ENCODE measurements around the gene TMEM132E. TPM values are rescaled to one million over a fixed set of nuclear protein-coding genes. Genes with fewer than 3 reads are reported as not detected.

The TMEM132E gene, protein sequence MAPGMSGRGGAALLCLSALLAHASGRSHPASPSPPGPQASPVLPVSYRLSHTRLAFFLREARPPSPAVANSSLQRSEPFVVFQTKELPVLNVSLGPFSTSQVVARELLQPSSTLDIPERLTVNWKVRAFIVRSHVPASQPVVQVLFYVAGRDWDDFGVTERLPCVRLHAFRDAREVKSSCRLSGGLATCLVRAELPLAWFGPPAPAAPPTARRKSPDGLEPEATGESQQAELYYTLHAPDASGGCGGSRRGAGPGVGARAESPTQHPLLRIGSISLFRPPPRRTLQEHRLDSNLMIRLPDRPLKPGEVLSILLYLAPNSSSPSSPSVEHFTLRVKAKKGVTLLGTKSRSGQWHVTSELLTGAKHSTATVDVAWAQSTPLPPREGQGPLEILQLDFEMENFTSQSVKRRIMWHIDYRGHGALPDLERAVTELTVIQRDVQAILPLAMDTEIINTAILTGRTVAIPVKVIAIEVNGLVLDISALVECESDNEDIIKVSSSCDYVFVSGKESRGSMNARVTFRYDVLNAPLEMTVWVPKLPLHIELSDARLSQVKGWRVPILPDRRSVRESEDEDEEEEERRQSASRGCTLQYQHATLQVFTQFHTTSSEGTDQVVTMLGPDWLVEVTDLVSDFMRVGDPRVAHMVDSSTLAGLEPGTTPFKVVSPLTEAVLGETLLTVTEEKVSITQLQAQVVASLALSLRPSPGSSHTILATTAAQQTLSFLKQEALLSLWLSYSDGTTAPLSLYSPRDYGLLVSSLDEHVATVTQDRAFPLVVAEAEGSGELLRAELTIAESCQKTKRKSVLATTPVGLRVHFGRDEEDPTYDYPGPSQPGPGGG (N-terminal part only)
- total RNA-seq: not detected in 2 replicates

DNA sequence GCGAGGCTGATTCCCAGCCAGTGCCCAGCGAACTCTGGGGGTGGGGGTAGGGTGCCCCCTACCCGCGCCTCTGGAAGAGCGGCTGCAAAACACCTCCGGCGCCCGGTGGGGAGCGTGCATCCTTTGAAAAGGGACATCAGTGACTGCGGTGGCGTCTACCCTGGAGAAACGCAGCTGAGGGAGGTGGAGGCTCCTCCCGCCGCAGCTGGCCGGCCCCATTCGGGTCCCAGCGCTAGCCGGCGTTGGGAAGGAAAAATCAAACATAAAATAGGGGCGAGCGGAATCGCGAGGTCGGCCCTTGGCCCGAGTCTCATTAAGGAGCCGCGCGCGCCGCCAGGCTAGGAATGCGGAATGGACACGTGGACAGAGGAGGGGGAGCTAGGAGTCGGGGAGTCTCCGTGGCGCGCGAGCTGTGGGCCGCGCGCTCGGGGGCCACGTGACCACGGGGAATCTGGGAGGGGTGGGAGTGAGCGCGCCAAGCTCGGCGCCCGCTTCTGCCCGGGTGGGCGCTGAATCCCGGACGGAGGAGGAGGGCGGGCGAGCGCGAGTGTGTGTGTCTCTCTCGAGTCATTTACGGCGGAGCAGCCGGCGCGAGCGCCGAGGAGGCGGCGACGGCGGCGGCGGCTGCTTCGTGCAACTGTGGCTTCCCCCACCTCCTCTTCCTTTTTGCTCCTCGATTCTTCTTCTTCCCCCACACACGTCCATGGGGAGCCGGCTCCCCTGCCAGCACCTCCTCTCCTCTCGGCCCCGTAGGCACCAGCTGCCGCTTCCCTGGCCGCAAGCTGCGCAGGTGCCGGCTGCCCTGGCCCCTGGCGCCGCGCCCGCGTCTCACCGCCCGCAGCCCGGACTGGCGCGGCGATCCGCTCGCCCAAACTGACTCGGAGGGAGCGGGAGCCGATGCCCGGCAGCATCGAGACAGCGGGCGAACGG, at the start of gene TMEM132E:
Gene TMEM132E, plus strand, starts transcription at position 566 of the 930 bp plus-strand sequence. CDS start 1,495 bp downstream, outside the sequence.

Other genes with a start within 250 kb of the TMEM132E start
- not detected in 2 replicates for gene CCL13, start 223.1 kb upstream of the TMEM132E start, total RNA-seq
- not detected in 2 replicates for gene CCL1, start 216.3 kb upstream of the TMEM132E start, total RNA-seq

Measured in dermis lymphatic vessel endothelial cell (primary cell).